Neural progenitor cell (in vitro differentiated cells): ENCODE measurements around the gene WNT2. TPM values are rescaled to one million over a fixed set of nuclear protein-coding genes. Genes with fewer than 3 reads are reported as not detected.

Experiments used
- DNase-seq: peaks from one replicate; pipeline ENCODE4 v3.0.0-alpha.2; 2016; ENCODE audit warnings: low spot score
- H2AFZ ChIP-seq: fragments of 200-600 bp; sonication (generic); replicated peaks from 2 replicates; pipeline ENCODE4 v1.6.1; 2016; ENCODE audit warnings: antibody characterized with exemption
- H3F3A ChIP-seq: fragments of 200-600 bp; sonication (generic); 2 replicates; pipeline ENCODE4 v1.6.1; 2016; ENCODE audit warnings: antibody characterized with exemption, low read depth
- H3K27ac ChIP-seq: fragments of 200-600 bp; sonication (generic); 2 replicates; pipeline ENCODE4 v1.5.1; 2016; ENCODE audit warnings: mild to moderate bottlenecking
- H3K27me3 ChIP-seq: fragments of 200-600 bp; sonication (generic); 2 replicates; pipeline ENCODE4 v1.6.1; 2016; ENCODE audit warnings: mild to moderate bottlenecking, moderate library complexity
- H3K36me3 ChIP-seq: fragments of 200-600 bp; sonication (generic); 2 replicates; pipeline ENCODE4 v1.5.1; 2016
- H3K4me1 ChIP-seq: fragments of 200-600 bp; sonication (generic); 2 replicates; pipeline ENCODE4 v1.6.1; 2016; ENCODE audit warnings: mixed run types
- H3K4me2 ChIP-seq: fragments of 200-600 bp; sonication (generic); 2 replicates; pipeline ENCODE4 v1.6.1; 2016
- H3K4me3 ChIP-seq: fragments of 200-600 bp; sonication (generic); 2 replicates; pipeline ENCODE4 v1.5.1; 2016
- H3K79me2 ChIP-seq: fragments of 200-600 bp; sonication (generic); 2 replicates; pipeline ENCODE4 v1.6.1; 2016; ENCODE audit warnings: low read depth
- H3K9ac ChIP-seq: fragments of 200-600 bp; sonication (generic); 2 replicates; pipeline ENCODE4 v1.6.1; 2016
- H3K9me3 ChIP-seq: fragments of 200-600 bp; sonication (generic); 2 replicates; pipeline ENCODE4 v1.5.1; 2016; ENCODE audit warnings: low read depth
- H4K20me1 ChIP-seq: fragments of 200-600 bp; sonication (generic); 2 replicates; pipeline ENCODE4 v1.6.1; 2016; ENCODE audit warnings: low read depth
- H3K27ac Mint-ChIP-seq: 3 replicates; pipeline ENCODE4 v1.8.0; 2021; ENCODE audit warnings: mixed read lengths
- H3K27me3 Mint-ChIP-seq: 2 replicates; pipeline ENCODE4 v1.8.0; 2022; ENCODE audit warnings: low read depth, mild to moderate bottlenecking, inconsistent platforms, moderate library complexity, mixed read lengths; ENCODE audit not compliant: insufficient read depth
- H3K36me3 Mint-ChIP-seq: 3 replicates; pipeline ENCODE4 v1.8.0; 2021; ENCODE audit warnings: mixed read lengths
- H3K4me1 Mint-ChIP-seq: 3 replicates; pipeline ENCODE4 v1.8.0; 2021; ENCODE audit warnings: mixed read lengths
- H3K4me3 Mint-ChIP-seq: 3 replicates; pipeline ENCODE4 v1.8.0; 2021; ENCODE audit warnings: mild to moderate bottlenecking, moderate library complexity, mixed read lengths
- H3K9me3 Mint-ChIP-seq: 3 replicates; pipeline ENCODE4 v1.8.0; 2020; ENCODE audit warnings: mixed read lengths
- CTCF ChIP-seq: fragments of 200-600 bp; sonication (generic); IDR thresholded peaks from 2 replicates; pipeline ENCODE4 v1.5.1; 2017; ENCODE audit warnings: antibody characterized with exemption, mild to moderate bottlenecking
- EZH2 ChIP-seq: fragments of 200-600 bp; sonication (generic); IDR thresholded peaks from 2 replicates; pipeline ENCODE4 v1.6.1; 2017; ENCODE audit warnings: antibody characterized with exemption, mild to moderate bottlenecking, moderate library complexity
- EZH2phosphoT487 ChIP-seq: fragments of 200-600 bp; sonication (generic); IDR thresholded peaks from 2 replicates; pipeline ENCODE4 v1.6.1; 2017; ENCODE audit warnings: antibody characterized with exemption
- total RNA-seq: library from RNA; depleted of rRNA; stranded (reverse); fragments of >200 nt; gene quantifications from 2 replicates; pipeline ENCODE4 v1.2.3, GENCODE V29; 2015; ENCODE audit warnings: low replicate concordance

Gene WNT2
- total RNA-seq, 1 donor from 2014 or later, result not detected

GRCh38 chr7:117320523-117320922 is 2.3 kb downstream of the WNT2 start:
- TF ChIP-seq EZH2phosphoT487 (peak; percentile 20), CTCF (no peak)
- peaks cover 8% of the 10 kb centered on the region for H3K4me1 ChIP-seq
- no peak for DNase-seq
- no peaks in the 10 kb centered on the region for H3K79me2 ChIP-seq
- no peak overlapping the region for H3K27ac ChIP-seq
- H3K27me3 Mint-ChIP-seq, result peaks cover 44% of the 10 kb centered on the region
- H2AFZ ChIP-seq, result no peak overlapping the region
- H3F3A ChIP-seq, result no peaks in the 10 kb centered on the region
- no peak overlapping the region for H3K9ac ChIP-seq
- peaks cover 6% of the 10 kb centered on the region for H4K20me1 ChIP-seq
- H3K27ac Mint-ChIP-seq, result no peak overlapping the region
- peaks cover 90% of the 10 kb centered on the region for H3K27me3 ChIP-seq
- no peak overlapping the region for H3K4me2 ChIP-seq
- H3K4me1 Mint-ChIP-seq, result peaks cover 13% of the 10 kb centered on the region
- no peaks in the 10 kb centered on the region for H3K36me3 Mint-ChIP-seq
- peaks cover 5% of the 10 kb centered on the region for H3K9me3 Mint-ChIP-seq
- H3K4me3 Mint-ChIP-seq, result no peak overlapping the region
- no peaks in the 10 kb centered on the region for H3K36me3 ChIP-seq
- no peak overlapping the region for H3K4me3 ChIP-seq
- no peaks in the 10 kb centered on the region for H3K9me3 ChIP-seq

GRCh38 chr7:117319181-117319580 is 3.7 kb downstream of the WNT2 start:
- Histone ChIP-seq H3K79me2 (no peaks in the 10 kb centered on the region), H3K36me3 (no peaks in the 10 kb centered on the region), H3F3A (no peaks in the 10 kb centered on the region), H3K27ac (no peak overlapping the region), H4K20me1 (peaks cover 6% of the 10 kb centered on the region), H3K4me3 (no peak overlapping the region), H3K4me1 (peaks cover 8% of the 10 kb centered on the region), H2AFZ (no peak overlapping the region), H3K9me3 (no peaks in the 10 kb centered on the region), H3K27me3 (peaks cover 77% of the 10 kb centered on the region), H3K4me2 (no peak overlapping the region), H3K9ac (no peak overlapping the region)
- Mint-ChIP-seq H3K9me3 (no peaks in the 10 kb centered on the region), H3K27me3 (peaks cover 33% of the 10 kb centered on the region), H3K27ac (no peak overlapping the region), H3K4me3 (no peak overlapping the region), H3K36me3 (no peaks in the 10 kb centered on the region), H3K4me1 (peaks cover 13% of the 10 kb centered on the region)
- TF ChIP-seq CTCF (no peak), EZH2 (no peak), EZH2phosphoT487 (no peak)
- no peak for DNase-seq

GRCh38 chr7:117313582-117313981 is 9.3 kb downstream of the WNT2 start:
- H3K27me3 Mint-ChIP-seq, result no peaks in the 10 kb centered on the region
- no peaks in the 10 kb centered on the region for H3K4me1 ChIP-seq
- no peak for DNase-seq
- no peaks in the 10 kb centered on the region for H3K4me1 Mint-ChIP-seq
- H3K27me3 ChIP-seq, result peaks cover 21% of the 10 kb centered on the region
- no peaks in the 10 kb centered on the region for H3K9me3 ChIP-seq
- H3K4me2 ChIP-seq, result no peak overlapping the region
- H3K27ac Mint-ChIP-seq, result no peak overlapping the region
- no peak for TF ChIP-seq CTCF
- no peak overlapping the region for H3K27ac ChIP-seq
- no peaks in the 10 kb centered on the region for H3K36me3 Mint-ChIP-seq
- no peaks in the 10 kb centered on the region for H3K79me2 ChIP-seq
- H3K9me3 Mint-ChIP-seq, result no peaks in the 10 kb centered on the region
- no peaks in the 10 kb centered on the region for H3K36me3 ChIP-seq
- no peaks in the 10 kb centered on the region for H4K20me1 ChIP-seq
- H2AFZ ChIP-seq, result no peak overlapping the region
- no peak overlapping the region for H3K4me3 ChIP-seq
- no peaks in the 10 kb centered on the region for H3F3A ChIP-seq
- H3K9ac ChIP-seq, result no peak overlapping the region
- no peak overlapping the region for H3K4me3 Mint-ChIP-seq
